ENCODE data around the gene BCL2.

BCL2 gene

GRCh38 chr18:63087421-63088230, 231.9 kb downstream of the BCL2 start:
- DNase-seq (ENCODE audit: insufficient read length) (no peak), FAIRE-seq (peak; percentile 42)
- TF ChIP-seq TAF1 (IDR thresholded peaks at IDR 0.05; ENCODE audit: borderline replicate concordance, low read depth, low read length) (no peak), POLR2A (IDR thresholded peaks at IDR 0.05; ENCODE audit: low read depth, low read length) (no peak), POLR2AphosphoS5 (IDR thresholded peaks at IDR 0.05; ENCODE audit: low read depth, low read length) (no peak)

- TF ChIP-seq TAF1 (IDR thresholded peaks at IDR 0.05; ENCODE audit: borderline replicate concordance, low read depth, low read length) (no peak), POLR2AphosphoS5 (IDR thresholded peaks at IDR 0.05; ENCODE audit: low read depth, low read length) (no peak), POLR2A (IDR thresholded peaks at IDR 0.05; ENCODE audit: low read depth, low read length) (no peak)
- DNase-seq (ENCODE audit: insufficient read length): no peak
- no peak for FAIRE-seq
These were observed 234.0 kb downstream of the BCL2 start for GRCh38 chr18:63085611-63086010.

- TF ChIP-seq POLR2A (IDR thresholded peaks at IDR 0.05; ENCODE audit: low read depth, low read length) (no peak), TAF1 (IDR thresholded peaks at IDR 0.05; ENCODE audit: borderline replicate concordance, low read depth, low read length) (no peak), POLR2AphosphoS5 (IDR thresholded peaks at IDR 0.05; ENCODE audit: low read depth, low read length) (no peak)
- DNase-seq (ENCODE audit: insufficient read length) (no peak), FAIRE-seq (no peak)
These were observed 235.3 kb downstream of the BCL2 start for GRCh38 chr18:63084219-63084618.

GRCh38 chr18:63083555-63083954, 236.0 kb downstream of the BCL2 start:
- TF ChIP-seq TAF1 (IDR thresholded peaks at IDR 0.05; ENCODE audit: borderline replicate concordance, low read depth, low read length) (no peak), POLR2A (IDR thresholded peaks at IDR 0.05; ENCODE audit: low read depth, low read length) (no peak), POLR2AphosphoS5 (IDR thresholded peaks at IDR 0.05; ENCODE audit: low read depth, low read length) (no peak)
- DNase-seq (ENCODE audit: insufficient read length) (no peak), FAIRE-seq (peak; percentile 40)

GRCh38 chr18:63083020-63083531, 236.5 kb downstream of the BCL2 start:
- FAIRE-seq (no peak), DNase-seq (ENCODE audit: insufficient read length) (no peak)
- TF ChIP-seq TAF1 (IDR thresholded peaks at IDR 0.05; ENCODE audit: borderline replicate concordance, low read depth, low read length) (no peak), POLR2AphosphoS5 (IDR thresholded peaks at IDR 0.05; ENCODE audit: low read depth, low read length) (no peak)

- FAIRE-seq (no peak), DNase-seq (ENCODE audit: insufficient read length) (no peak)
- TF ChIP-seq TAF1 (IDR thresholded peaks at IDR 0.05; ENCODE audit: borderline replicate concordance, low read depth, low read length) (no peak), POLR2A (IDR thresholded peaks at IDR 0.05; ENCODE audit: low read depth, low read length) (no peak), POLR2AphosphoS5 (IDR thresholded peaks at IDR 0.05; ENCODE audit: low read depth, low read length) (no peak)
These were observed 237.1 kb downstream of the BCL2 start for GRCh38 chr18:63082366-63083019.

GRCh38 chr18:63079114-63079513, 240.5 kb downstream of the BCL2 start:
- TF ChIP-seq POLR2A (IDR thresholded peaks at IDR 0.05; ENCODE audit: low read depth, low read length): no peak
- no peak for TF ChIP-seq POLR2AphosphoS5 (IDR thresholded peaks at IDR 0.05; ENCODE audit: low read depth, low read length)
- TF ChIP-seq TAF1 (IDR thresholded peaks at IDR 0.05; ENCODE audit: borderline replicate concordance, low read depth, low read length): no peak
- DNase-seq (ENCODE audit: insufficient read length) (no peak), FAIRE-seq (peak; percentile 94)

GRCh38 chr18:63078471-63078870, 241.1 kb downstream of the BCL2 start:
- TF ChIP-seq POLR2AphosphoS5 (IDR thresholded peaks at IDR 0.05; ENCODE audit: low read depth, low read length) (no peak), TAF1 (IDR thresholded peaks at IDR 0.05; ENCODE audit: borderline replicate concordance, low read depth, low read length) (no peak), POLR2A (IDR thresholded peaks at IDR 0.05; ENCODE audit: low read depth, low read length) (no peak)
- FAIRE-seq (peak; percentile 96), DNase-seq (ENCODE audit: insufficient read length) (no peak)

GRCh38 chr18:63074981-63075404, 244.6 kb downstream of the BCL2 start:
- no peak for DNase-seq (ENCODE audit: insufficient read length)
- no peak for TF ChIP-seq TAF1 (IDR thresholded peaks at IDR 0.05; ENCODE audit: borderline replicate concordance, low read depth, low read length)
- TF ChIP-seq POLR2AphosphoS5 (IDR thresholded peaks at IDR 0.05; ENCODE audit: low read depth, low read length): no peak
- TF ChIP-seq POLR2A (IDR thresholded peaks at IDR 0.05; ENCODE audit: low read depth, low read length): no peak
- peak; percentile 63 for FAIRE-seq

- DNase-seq (ENCODE audit: insufficient read length): peak; percentile 33
- TF ChIP-seq POLR2AphosphoS5 (IDR thresholded peaks at IDR 0.05; ENCODE audit: low read depth, low read length) (no peak), TAF1 (IDR thresholded peaks at IDR 0.05; ENCODE audit: borderline replicate concordance, low read depth, low read length) (no peak), POLR2A (IDR thresholded peaks at IDR 0.05; ENCODE audit: low read depth, low read length) (no peak)
- FAIRE-seq: peak; percentile 90
These were observed 246.1 kb downstream of the BCL2 start for GRCh38 chr18:63073481-63073880.

Data from GM12892 (cell line).